ENCODE data around the gene BCL11B.

The BCL11B gene

DNA sequence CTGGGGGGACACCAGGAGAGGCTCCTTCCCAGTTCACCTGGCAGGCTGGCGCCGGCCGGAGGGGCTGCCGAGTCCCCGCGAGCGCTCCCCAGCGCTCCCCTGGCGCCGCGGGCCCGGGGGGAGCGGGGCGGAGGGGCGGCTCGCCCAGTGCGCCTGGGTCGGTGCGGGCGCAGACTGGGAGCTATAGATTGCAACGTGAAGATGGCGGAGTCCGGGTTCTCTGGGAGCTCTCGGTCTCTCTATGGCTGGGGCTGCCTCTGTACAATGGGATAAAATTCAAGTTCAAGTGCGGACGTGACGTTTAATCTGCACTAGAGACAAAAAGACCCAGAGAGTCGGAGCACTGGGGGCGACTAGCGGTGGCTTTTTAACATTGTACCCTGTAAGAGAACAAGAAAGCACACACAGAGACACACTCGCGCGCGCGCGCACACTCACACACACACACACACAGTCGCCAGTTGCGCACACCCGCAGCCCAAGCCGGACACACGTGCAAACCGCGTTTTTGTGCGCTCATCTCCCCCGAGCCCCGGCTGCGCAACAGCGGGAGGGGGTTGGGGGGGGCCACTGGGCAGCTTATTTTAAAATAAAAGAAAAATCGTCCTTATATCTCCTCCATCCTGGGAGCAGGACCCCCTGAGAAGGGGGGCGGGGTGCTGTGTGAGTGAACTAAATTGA lies at the start of gene BCL11B:
BCL11B (minus strand) TSS at position 247 of the 681 bp plus-strand sequence. CDS start 979 bp downstream, outside the sequence.
- peak; percentile 81 to 83 (median 81) for DNase-seq (ENCODE audit: low read depth in 3 of 3)

DNA sequence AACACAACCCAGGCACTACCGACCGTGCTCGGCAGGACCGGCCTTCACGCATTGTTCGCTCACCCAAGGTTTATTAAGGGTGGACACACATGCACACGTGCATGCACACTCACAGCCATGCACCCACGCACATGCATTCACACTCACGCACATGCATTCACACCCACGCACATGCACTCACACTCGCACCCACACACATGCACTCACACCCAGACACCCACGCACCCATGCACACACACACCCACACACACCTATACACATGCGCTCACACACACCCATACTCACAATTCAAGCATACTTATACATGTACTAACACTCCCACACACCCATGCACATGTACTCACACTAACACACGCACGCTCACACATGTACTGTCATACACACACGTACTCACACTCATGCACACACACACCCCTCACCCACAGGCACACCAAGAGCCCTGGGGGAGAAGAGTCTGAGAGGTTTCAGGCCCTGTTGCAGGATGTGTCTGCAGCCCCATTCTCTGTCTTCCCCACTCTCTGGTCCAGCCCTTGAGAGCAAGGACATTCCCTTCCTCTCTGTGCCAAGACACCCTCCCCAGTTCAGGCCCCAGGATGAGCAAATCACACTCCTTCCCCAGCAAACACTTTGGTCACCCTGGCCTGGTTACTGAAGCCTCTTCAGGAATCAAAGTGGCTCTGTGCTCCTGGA lies 49.4 kb upstream of the BCL11B start:
- DNase-seq (ENCODE audit: low read depth in 3 of 3) = no peak

DNA sequence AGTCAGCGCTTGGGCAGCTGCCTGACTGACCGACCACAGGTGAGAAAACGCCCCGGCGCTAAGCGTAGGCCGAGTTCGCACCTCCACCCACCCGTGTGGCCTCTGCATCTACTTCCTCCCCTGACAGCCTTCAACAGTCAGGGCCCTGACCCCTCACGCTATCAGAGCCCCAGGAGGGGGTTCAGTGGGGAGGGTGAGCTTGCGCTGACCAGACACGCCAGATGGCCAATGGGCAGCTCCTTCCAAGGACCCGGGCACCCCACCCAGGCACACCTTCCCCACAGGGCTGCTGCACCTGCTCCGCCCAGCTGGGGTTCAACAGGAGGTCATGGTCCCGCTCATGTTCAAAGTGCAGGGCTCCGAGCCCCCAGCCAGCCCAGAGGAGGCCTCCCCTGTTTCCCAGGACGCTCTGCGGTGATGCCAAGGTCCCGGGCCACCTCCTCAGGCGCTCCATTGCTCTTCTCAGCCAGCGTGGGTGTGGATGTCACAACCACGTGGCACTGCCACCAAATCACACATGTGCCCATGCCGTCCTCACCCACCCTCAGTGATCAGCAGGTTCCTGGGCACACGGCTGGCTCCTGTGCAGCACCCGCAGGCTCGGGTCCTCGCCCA lies 48.7 kb upstream of the BCL11B start:
- DNase-seq (ENCODE audit: low read depth in 3 of 3) = no peak

DNA sequence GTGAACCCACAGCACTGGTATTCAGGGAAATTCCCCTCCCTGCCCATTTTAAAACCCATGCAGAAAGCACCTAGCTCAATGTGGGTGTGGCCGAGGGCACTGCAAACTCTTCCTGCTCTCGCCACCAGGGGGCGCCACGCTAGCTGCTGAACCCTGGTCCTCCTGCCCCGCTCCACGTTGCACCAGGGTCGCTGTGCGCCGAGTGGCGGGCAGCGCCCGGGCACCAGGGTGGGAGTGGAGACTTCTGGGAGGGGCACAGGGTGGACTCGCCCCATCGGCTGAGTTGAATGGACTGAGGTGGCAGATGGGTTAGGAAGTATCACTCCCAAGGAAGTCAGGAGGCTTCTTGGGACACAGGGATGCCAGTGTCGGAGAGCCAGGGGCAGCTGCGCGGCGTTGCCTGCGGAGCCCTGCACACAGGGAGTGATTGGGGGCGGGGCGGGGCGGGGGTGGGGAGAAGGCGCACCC lies 48.1 kb upstream of the BCL11B start:
- DNase-seq (ENCODE audit: low read depth in 3 of 3) = peak; percentile 64 to 74 (median 72)

DNA sequence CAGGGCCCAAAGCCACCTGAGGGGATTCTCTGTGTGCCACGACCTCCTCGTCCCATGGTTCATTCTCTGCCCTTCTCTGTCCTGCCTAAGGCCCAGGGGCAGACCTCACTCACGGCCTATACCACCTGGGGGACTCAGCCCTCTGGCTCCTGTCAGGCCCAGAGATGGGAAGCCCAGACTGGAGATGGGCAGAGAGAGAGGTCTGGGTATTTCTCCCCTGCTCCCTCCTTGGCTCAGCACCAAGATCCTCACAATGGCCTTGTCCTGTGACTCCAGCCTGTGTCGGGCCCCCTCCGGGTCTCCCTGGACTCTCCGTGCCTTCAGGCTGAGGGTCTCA lies 46.9 kb upstream of the BCL11B start:
- DNase-seq (ENCODE audit: low read depth in 3 of 3) = no peak

DNA sequence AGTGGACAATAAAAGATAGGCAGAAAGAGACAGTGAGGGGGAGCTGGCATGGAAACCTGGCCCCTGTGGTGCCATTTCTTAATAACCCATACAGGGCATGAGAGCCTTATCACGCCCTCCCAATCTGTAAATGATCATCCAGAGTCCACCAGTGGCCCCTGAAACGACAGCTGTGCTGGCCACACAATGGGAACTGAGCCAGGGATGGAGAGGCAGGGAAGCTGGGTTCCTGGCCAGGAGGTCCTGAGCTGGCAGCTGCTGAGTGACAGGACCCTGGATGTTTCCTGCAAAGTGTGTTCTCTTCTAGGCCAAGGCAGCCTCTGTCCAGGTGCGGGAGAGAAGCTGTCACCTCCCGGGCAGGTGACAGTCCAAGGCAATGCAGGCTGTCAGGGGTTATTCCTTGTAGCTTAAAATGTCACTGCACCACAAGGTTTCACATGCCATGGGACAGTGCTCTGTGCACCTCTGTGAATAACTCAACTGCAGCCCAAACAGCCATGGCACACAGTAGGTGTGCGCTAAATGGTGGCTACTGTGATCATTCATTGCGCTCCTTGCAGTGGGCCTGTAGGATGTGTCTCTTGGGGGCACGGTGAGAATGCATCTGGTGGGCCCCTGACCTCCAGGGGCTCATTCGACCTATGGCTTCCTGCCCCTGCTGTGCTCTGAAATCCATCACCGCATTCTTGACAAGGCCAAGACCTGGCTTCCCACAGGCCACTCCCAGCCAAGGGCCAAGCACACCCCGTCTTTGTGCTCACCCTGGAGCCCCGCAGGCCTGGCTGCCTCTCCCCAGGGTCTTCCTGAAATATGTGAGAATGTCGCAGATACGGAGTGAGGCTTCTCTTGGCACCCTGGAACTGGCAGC lies 46.3 kb upstream of the BCL11B start:
- DNase-seq (ENCODE audit: low read depth in 3 of 3) = no peak

DNA sequence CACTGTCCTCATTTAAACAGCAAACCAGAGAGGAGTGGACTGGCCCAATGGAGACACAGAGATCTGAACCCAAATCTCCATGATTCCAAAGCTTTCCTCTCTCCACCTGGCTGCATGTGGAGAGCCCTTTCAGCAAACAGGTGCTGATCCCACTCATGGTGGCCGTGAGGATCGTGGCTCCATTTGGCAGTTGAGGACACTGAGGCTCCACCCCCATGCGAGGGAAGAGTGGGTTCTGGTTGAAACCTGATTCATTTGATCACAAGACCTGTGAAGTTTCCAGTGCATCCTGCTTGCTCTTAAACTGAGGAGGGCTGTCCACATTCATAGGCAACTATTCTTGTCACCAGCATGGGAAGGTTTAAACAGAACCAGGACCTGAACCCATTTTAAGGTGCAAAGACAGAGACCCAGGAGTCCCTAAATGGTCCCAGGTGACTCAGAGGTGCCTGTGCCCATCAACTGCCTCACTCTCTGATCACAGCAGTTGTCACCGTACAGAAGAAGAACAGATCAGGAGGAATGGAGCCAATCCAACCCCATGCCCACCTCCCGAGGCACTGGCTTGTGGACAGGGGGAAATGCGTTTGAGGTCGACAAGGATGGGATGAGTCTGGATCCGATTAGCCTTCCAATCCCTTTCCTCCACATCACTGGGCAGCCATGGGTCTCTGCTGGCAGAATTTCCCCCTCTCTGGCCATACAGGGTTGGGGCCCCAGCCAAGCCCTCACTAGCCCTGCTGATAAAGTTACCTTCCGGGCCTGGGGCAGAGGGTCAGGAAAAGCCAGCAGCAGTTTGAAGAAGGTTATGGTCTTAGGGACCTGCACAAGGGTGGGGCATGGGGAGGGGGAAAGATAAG lies 45.5 kb upstream of the BCL11B start:
- DNase-seq (ENCODE audit: low read depth in 3 of 3) = no peak

DNA sequence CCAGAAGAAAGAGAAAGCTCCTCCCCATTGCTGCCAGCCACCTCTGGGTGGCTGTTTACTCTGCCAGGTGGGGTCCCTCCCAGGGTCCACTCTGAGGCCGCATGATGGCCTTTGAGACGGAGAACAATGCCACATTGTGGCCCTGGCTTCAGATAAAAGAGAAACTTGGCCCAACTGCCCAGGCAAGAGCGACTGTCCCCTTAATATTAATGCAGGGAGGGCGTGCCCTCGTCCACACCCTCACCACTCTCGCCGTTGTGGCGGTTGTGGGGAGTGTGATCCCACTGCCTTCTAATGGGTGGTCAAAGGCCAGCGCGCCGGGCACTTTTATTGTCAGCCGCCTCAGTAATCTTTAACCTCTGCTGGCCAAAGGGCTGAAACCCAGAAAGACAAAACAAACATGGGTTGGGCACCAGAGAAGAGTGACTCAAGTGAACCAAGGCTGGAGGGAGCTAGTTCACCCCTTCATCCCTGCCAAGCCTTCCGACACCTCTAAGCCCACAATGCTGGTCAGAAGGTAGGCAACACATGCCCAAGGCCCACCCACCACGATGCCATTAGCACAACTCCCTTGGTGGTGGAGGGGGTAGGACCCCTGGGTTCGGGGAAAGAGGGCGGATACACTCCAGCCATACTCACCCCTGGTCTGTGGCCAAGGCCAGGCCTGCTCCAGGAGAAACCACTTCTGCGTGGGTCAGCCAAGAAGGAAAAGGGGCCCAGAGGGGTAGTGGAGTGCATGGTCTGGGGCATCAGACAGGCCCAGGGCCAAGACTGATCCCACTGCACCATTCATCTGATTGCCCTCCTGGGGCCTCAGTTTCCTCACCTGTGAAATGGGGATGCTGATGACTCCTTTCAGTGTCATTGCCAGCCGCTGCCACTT lies 44.5 kb upstream of the BCL11B start:
- no peak for DNase-seq (ENCODE audit: low read depth in 3 of 3)

DNA sequence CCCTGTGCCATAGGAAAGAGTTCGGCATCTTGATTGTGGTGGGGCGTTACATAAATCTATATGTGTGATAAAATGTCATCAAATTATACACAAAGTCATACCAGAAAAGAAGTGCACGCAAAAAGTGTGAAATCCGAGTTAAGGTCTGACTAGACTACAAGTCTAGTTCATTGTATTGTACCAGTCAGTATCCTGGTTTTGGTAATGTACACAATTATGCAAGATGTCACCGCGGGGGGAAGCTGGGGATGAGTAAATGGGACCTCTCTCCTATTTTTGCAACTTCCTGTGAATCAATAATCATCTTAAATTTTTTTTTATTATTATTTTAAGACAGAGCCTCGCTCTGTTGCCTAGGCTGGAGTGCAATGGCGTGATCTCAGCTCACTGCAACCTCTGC lies 43.2 kb upstream of the BCL11B start:
- DNase-seq (ENCODE audit: low read depth in 3 of 3) = no peak

DNA sequence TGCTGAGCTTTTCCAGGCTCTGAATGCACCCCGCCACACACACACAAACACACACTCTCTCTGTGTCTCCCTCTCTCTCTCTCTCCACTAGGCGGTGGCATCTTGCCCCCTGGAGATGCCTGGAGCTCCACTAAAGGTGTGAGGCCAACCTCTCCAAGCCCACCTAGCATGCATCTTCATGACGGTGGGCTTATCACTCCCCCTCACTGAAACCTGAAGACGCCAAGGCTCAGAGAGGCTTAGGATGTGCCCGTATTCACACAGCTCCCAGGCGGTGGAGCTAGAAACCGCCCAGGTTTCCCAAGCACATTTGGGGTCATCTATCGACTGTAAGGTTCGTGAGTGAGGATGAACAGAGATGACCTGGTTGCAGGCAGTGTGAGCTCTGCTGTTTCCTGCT lies 42.6 kb upstream of the BCL11B start:
- no peak for DNase-seq (ENCODE audit: low read depth in 3 of 3)

DNA sequence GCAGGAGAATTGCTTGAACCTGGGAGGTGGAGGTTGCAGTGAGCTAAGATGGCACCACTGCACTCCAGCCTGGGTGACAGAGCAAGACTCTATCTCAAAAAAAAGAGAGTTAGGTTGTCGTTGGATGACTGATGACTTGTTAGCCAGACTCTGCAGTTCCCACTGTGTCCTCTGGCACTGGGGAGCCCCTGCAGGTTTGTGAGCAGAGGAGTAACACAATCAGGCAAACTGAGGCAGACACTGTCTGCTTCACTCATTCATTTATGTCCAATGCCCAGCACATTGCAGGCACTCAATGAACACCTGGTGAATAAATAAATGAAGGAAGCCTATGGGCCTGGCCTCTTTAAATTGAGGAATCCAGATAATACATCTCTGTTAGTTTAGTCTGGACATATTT lies 41.2 kb upstream of the BCL11B start:
- no peak for DNase-seq (ENCODE audit: low read depth in 3 of 3)

DNA sequence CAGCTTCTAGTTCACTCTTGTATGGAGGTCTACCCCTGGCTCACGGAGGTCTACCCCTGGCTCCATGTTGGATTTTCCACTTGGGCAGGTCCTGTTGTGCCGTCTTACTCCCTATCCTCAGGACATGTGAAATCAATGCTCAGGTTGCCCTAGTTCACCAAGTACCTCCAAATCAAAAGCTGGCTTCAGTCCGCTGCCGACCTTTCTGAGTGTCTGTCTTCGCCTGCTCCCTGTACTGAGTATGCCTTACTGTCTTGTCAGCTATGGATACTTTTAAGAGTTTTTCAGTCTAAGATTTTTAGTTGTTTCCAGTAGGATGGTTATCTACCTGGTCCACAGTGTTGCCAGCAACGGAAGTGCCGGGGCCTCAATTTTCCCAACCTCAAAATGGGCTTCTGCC lies 40.1 kb upstream of the BCL11B start:
- no peak for DNase-seq (ENCODE audit: low read depth in 3 of 3)

DNA sequence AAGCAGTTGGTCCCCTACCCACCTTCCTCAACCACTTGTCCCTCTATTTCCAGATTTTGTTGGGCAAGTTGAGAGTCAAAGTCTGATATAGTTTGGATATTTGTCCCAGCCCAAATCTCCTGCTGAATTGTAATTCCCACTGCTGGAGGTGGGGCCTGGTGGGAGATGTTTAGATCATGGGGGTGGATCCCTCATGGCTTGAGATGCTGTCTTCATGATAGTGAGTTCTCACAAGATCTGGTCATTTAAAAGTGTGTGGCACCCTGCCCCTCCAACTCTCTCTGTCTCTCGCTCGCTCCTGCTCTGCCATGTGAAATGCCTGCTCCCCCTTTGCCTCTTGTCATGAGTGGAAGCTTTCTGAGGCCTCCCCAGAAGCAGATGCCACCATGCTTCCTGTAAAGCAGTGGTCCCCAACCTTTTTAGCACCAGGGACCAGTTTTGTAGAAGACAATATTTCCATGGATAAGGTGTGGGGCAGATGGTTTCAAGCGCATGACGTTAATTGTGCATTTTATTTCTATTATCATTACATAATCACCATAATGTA lies 37.3 kb upstream of the BCL11B start:
- DNase-seq (ENCODE audit: low read depth in 3 of 3) = no peak

DNA sequence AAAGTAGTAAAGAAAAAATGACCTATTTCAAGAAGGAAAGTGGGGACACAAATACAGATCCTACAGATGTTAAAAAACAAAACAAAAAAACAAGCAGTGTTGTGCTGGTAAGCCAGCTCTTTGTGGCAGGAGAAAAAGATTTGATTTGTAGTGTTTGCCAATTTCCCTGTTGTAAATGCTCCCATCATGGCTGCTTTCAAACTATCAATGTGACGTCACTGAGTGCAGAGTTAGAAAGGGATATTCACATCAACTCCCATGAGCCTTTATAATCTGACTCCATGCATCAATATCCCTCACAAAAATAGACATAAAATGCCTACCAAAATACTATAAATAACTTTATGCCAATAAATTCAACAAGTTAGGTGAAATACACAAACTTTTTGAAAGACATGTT lies 32.2 kb upstream of the BCL11B start:
- DNase-seq (ENCODE audit: low read depth in 3 of 3) = no peak

DNA sequence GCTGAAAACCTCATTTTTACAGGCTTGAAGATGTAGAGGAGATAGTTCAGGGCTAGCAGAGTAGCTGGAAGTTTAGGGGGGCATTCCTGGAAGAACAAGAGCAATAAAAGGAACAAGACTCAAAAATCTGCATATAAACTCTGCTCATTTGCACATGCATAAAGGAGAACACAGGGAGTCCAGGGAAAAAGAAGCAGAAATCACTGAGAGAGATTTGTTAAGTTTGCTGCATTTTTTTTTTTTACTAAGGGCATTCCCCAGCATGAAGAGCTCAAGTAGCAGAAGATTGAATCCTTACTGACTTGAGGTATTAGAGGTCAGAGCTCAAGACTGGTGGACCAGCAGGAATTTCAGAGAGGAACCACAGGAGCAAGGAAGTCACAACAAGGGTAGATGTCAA lies 28.2 kb upstream of the BCL11B start:
- DNase-seq (ENCODE audit: low read depth in 3 of 3) = no peak

DNA sequence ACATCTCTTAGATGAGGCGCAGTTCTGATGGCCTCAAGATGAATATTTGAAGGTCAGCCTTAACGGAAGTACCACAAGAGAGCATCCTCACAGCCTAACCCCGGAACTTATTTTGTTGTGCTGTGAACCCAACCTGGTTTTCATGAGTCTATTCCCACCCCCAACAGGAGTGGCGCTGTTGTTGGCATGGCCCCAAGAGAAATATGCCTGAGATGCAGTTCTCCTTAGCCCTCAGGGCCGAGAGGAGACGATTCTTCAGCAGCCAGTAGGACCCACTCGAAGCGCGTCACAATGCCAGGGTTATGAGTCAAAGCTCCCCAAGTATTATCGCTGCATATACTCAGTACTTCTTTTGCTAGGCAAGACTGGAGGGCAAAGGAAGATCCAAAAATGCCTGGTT lies 24.5 kb upstream of the BCL11B start:
- DNase-seq (ENCODE audit: low read depth in 3 of 3) = no peak

DNA sequence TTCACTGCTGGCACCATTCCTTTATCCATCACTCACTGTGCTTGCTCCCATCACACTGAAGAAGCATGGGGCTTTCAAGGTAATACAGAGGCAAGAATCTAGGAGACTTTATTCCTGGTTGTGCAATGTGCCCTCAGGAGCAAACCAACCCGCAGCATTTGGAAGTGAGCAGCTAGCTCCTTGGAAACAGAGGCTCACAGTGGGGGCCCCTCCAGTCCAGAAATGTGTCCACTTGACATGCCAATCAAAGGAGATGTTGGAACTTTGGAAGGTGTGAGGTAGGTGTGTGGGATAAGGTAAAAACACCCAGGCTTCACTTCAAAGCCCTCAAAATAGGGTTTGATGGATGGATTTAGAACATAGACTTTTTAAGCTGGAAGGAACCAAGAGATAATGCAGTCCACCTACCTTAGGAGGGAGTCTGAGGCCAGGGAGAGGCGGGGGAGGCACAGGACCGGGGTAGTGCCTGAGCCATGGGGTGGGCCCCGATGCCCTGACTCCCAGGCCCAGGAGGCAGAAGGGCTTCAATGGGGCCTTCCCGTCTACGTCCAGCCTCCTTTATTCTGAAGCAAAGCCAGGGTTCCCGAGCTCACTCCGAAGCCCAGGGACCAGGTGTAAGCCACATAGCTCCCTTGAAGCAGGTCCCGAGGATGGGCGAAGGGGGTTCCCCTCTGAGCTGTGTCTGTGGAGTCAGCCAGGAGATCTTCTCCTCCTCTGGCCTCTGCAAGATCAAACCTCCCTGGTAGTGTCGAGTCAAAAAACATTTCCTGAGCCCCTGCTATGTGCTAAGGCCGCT lies 17.6 kb upstream of the BCL11B start:
- no peak for DNase-seq (ENCODE audit: low read depth in 3 of 3)

DNA sequence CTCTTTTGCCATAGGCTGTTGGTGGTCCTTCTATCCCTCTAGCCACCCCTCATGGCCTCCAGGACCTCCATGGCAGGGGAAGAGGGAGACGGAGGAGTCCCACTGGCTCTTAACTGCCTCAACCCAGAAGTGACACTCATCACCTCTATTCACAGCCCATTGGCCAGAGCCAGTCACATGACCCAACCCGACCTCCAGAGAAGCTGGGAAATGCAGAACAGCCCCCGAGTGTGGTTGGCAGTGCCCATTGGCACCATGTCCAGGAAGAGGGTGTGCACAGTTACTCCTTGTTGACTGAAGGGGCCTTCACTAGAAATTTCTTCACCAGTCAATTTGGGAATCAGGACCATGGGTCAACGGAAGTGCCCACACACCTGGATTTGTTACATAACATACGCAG lies 17.0 kb upstream of the BCL11B start:
- DNase-seq (ENCODE audit: low read depth in 3 of 3) = no peak

DNA sequence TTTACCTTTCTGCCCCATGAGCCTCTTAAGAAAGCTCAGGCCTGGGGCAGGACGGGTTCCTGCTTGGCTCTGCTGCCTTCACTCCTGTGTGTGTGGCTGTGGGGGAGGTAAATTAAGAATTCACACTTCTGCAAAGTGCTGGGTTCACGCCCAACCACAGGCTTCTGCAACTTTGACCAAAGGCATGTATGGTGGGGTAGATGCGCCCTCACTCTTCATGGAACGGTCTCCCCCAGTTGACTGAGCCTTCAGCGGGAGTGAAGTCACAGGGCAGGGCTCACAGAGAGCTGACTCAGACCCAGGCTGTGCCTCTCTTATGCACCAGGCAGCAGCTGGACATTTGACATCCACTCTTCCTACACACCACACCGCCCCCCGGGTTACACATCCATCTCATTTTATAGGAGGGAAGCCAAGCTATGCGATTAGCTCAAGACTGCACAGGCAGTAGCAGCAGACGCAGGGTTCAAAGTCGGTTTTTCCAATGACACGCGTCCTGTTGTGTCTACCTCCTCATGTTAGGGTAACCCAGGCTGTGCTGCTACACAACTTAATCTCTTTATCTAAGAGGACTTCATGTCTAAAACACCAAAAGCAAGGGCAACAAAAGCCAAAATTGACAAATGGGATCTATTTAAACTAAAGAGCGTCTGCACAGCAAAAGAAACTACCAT lies 15.4 kb upstream of the BCL11B start:
- DNase-seq (ENCODE audit: low read depth in 3 of 3) = no peak

All from stimulated activated CD4-positive, alpha-beta T cell treated with anti-CD3 and anti-CD28 coated beads, TNF-alpha, amount 100 ng/mL, for 48 hours (primary cell).